ENCODE data around the gene FOXC2.

GRCh38 chr16:86520317-86521210, 46.1 kb upstream of the FOXC2 start:
- TF ChIP-seq CTCF (IDR thresholded peaks at IDR 0.05) (no peak), POLR2AphosphoS5 (IDR thresholded peaks at IDR 0.05) (peak in 1 of 4 donors; percentile 69)

Measured in sigmoid colon (tissue), 4 donors.